Inferior parietal cortex (tissue), 1 donor: ENCODE results near the gene PPP3CA.
"Not testable (repeated sequence)": the region's sequence is repeated elsewhere in the genome, so short reads cannot be mapped to it uniquely, and the experiment has no call there.

ENCODE experiments used
- DNase-seq: peaks from one replicate; pipeline ENCODE4 v3.0.0-alpha.2; 2016; ENCODE audit errors: extremely low spot score

Gene PPP3CA

DNA sequence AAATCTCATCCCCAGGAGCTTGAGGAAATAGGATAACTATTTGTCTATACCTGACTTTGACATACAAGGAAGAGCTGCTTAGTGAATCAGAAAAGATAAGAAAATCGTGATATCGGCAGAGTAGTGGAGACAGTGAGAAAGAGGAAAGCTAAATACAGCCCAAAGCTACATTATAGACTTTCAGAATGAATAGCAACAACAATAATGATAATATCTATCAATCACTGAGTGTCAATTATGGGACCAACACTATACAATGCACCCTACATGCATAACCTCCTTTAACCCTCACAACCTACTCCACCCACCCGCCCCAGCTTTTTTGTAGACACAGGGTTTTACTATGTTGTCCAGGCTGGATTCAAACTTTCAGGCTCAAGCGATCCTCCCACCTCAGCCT is 205.1 kb downstream of the PPP3CA start:
- DNase-seq: no peak

DNA sequence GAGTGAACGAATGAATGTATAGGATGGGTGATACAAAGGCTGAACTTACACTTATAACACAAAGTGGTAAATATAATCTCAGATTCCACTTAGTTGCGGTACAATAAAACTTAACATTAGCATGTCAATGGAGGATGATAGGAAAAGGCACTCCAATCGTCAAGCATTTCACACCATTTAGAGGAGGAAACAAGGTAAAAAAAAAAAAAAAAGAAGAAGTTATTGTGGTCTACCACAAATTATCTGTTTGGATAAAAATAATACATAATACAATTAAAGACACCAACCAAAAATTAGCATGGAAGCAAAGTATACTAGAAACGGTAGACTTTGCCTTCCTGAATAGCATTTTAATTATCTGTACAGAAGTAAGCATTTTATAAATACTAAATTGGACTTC is 205.5 kb downstream of the PPP3CA start:
- DNase-seq: no peak

DNA sequence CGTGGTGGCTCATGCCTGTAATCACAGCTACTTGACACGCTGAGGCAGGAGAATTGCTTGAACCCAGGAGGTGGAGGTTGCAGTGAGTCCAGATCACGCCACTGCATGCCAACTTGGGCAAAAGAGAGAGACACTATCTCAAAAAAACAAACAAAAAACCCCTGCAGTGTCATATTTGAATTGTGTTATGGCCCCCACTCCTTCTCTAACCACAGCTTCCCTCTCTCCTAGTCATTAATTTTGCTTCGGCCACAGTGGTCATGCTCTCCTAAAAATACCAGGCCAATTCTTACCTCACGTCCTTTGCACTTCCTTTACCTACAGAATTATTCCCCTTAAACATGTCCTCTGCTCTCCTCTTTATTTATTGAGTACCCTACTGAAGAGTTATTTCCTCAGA is 206.1 kb downstream of the PPP3CA start:
- DNase-seq: no peak

DNA sequence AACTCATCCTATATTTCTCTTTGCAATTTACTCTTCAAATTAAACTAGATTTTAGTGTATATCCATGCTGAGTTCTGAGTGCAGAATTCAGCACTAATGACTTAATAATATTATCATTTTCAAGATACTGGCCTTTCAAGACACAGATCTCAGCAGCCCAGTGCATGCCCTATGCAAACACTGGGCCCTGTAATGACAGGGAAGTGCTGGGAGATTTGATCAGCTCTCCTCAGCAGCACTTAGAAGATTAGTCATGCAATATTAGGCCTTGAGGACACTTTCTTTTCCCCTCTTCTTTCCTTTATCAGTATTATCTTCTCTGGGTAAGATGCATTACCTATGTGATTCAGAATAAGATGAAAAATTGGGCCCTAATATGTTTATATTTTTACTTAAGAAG is 207.1 kb downstream of the PPP3CA start:
- no peak for DNase-seq

DNA sequence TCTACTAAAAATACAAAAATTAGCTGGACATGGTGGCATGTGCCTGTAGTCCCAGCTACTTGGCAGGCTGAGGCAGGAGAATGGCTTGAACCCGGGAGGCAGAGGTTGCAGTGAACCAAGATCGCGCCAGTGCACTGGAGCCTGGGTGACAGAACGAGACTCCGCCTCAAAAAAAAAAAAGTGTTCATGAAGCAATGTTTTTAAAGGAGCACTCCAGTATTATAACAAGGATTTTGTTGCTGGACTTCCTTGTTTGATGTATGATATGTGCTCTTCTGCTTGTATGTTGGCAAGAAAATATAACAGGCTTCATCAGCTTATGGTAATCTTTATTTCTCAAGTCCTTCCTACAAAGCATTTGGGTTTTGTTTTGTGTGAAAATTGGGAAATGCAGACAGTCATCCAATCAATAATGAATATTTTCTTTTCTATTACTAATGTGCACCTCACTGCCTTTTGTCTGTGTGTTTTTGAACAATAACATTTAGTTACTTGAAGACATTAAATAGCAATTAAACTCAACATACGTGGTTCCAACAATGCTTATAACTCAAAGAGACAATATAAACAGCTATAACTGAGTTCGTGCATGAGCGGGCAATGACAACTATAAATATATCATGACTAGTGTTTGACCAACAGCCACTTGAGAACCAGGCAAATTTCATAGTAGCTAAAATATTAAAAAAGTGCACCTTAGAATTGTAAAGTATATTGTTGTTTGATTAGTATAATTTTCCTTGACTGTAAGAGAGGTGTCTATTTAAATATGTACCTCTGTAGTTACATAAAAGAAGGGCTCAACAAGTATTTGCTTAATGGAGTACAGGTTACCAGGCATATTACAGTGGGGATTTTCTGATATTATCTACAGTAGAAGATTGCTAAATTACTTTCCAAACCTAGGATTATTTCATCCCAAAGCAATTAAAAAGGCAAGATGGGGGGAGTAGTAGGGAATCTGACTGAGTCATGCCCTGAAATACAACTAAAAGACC is 210.7 kb downstream of the PPP3CA start:
- no peak for DNase-seq

DNA sequence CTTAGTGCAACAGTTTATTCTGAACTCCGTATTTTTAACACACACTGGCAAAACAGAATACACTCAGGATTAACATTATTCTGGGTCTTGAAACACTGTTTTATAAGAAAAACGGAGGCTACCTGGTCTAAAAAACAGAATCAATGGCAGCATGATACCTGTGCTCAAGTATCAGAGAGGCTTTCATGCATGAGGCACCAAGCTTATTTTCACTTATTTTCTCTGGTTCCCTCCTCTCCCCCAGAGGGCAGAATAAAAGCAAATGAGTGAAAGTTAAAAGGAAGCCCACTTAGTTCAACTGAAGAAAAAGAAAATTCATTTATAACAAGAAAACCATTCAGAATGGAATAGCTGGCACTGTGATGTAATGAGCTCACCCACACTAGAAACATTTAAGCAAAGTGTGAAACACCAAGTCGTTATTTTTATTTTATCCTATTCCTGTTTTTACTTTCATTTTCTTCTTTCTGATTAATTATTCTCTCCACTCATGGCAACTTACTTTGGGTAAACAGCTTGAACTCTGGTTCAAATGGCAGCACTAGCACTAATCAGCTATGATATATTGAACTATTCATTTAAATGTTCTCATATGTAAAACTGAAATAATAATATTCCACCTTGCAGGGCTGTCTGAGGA is 211.8 kb downstream of the PPP3CA start:
- no peak for DNase-seq

DNA sequence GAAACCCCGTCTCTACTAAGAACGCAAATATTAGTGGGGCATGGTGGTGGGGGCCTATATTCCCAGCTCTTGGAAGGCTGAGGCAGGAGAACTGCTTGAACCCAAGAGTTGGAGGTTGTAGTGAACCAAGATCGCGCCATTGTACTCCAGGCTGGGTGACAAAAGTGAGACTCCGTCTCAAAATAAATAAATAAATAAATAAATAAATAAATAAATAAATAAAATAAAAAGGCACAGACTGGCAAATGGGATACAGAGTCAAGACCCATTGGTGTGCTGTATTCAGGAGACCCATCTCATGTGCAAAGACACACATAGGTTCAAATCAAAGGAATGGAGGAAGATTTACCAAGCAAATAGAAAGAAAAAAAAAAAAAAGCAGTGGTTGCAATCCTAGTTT is 216.3 kb downstream of the PPP3CA start:
- not testable (repeated sequence) for DNase-seq

DNA sequence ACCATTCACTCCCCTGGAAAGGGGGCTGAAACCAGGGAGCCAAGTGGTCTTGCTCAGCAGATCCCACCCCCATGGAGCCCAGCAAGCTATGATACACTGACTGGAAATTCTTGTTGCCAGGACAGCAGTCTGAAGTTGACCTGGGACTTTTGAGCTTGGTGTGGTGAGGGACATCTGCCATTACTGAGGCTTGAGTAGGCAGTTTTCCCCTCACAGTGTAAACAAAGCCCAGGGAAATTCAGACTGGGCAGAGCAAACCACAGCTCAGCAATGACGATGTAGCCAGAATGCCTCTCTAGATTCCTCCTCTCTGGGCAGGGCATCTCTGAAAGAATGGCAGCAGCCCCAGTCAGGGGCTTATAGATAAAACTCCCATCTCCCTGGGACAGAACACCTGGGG is 218.4 kb downstream of the PPP3CA start:
- DNase-seq: not testable (repeated sequence)

DNA sequence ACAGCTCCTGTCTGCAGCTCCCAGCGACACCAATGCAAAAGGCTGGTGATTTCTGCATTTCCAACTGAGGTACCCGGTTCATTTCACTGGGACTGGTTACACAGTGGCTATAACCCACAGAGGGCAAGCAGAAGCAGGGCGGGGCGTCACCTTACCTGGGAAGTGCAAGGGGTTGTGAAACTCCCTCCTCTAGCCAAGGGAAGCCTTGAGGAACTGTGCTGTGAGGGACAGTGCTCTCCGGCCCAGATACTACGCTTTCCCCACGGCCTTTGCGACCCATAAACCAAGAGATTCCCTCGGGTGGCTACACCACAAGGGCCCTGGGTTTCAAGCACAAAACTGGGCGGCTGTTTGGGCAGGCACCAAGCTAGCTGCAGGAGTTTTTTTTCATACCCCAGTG is 218.9 kb downstream of the PPP3CA start:
- DNase-seq: no peak

DNA sequence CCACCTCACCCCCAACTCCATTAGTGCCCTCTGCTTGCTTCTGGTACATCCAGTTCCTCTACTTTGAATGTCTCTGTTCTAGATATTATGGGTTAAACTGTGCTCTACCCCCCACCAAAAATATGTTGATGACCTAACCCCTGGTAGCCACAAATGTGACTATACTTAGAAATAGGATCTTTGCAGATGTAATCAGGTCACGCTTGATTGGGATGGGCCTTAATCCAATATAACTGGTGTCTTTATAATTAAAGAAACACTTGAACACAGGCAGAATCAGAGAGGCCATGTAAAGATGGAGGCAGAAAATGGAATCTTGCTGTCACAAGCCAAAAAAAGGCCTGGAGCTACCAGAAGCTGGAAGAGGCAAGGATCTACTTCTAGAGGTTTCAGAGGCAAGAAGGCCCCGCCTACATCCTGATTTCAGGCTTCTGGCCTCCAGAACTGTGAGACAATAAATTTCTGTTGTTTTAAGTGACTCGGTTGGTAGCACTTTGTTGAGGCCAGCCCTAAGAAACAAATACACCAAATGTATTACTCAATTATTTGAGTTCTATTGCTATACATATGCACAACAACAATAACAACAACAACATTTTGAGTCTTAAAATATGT is 220.0 kb downstream of the PPP3CA start:
- no peak for DNase-seq

DNA sequence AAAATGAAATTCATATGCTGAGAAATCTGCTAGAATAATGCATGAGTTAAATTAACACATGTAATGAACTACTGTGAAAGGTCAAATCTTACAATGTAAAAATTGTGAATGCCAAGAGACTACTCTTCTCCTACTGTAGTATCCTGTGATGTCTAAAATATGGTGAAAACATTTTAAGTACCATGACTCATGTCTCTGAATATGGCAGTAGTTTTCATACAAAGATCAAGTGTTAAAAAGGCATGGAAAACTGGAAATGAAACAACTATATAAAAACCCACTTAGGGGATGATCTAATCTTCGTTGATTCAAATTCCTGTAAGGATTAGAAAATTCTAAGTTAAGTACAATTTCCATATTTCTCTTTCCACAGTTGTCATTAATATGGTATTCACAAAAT is 221.3 kb downstream of the PPP3CA start:
- DNase-seq: no peak

DNA sequence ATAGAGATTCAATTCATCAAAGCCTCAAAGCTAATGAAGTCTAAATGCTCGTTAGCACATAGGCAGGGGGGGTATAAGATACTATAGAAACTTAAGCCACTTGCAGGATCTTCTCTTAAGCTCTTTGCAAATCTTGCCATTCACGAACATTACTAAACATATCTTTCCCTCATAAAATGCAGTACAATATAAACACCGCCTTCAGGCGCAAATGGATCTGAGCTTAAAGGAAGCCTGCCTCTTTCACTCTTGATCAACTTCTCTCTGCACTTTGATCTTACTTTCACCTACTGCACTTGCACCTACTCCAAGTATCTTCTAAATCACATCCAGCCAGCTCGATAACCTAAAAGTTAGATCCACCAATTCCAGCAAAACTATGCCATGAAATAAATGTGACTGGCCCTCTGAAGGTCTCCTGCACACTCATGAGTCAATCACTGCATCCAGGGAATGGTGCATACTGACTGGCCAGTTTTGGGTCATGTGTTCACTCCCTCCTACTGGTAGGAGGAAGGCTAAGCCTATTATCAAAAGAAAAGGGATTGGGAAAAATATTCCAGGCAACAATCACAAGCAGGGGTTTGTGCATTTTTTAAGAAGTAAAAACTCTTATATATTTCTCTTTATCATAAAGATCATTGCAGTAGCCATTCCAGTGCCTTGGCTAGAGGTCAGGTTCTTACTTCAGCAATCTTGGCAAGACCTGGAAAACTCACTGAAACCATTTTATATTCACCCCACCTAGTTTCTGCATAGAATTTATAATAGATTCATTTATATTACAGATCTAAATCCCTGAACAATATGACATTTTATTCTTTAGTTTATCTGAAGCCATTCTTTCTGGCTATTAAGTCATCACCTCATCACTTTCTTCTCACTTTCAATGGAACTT is 222.0 kb downstream of the PPP3CA start:
- no peak for DNase-seq

DNA sequence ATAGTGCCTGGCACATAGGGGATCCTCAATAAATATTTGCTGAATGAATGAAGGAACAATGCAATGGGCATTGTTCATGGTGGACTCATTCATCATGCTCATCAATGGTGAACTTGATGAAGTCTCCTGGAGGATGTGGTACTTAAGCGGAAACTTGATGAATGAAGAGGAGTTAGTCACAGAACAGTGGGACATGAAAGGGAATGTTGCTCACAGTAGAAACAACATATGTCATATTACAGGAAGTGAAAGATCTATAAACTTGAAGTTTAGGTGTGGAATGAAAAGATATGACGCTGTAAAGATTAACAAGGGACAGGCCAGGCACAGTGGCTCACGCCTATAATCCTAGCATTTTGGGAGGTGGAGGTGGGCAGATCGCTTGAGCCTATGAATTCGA is 224.1 kb downstream of the PPP3CA start:
- no peak for DNase-seq

DNA sequence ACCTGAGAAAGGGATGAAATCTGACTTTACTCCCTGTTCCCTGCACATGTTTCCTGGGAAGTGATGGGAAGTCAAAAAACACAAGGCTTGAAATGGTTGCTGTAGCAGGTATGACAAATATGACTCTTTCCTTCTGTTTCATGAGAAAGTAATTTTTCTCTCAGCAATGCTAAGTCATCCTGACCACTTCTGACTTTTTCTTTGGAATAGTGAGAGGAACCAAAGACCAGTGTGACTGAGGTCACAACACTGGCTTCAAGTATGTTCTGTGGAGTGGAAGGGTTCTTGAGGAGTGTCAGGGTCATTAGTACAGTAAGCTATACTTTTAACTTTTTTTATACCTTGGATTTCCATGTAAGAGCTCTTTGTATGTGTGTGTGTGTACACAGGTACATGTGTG is 225.3 kb downstream of the PPP3CA start:
- DNase-seq: no peak

DNA sequence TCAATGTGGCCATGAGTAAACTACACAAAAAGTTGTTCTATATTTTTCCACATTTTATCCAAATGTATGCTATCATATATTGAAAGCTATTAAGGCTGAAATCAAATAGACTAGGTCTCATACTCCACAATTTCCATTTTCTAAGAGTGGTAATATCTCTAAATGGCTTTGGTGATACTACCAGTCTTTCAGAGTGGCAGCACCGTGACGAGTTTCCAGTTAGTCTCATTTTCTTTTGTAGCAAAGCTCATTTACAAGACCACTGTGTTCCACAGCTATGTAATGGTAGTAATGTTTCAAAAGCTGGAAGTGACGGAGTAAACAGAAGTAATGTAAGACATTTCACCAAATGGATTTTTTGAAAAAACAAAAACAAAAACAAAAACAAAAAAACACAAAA is 228.2 kb downstream of the PPP3CA start:
- DNase-seq: no peak

DNA sequence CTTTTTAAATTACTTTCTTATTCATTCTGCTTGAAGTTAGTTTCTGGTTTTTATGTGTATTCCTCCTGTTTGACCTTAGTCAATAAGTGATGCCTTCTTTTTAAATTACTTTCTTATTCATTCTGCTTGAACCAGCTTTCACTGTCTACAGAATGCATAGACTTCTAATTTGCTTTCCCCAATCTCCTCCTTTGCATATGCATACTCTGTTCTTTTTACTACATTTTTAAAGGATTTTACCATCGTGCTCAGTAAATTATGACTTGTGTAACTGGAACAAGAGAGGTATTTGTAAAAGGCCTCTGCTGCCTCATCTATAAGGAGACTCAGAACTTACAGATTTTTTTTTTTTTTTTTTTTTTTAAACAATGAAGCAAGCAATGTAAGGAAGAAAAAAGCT is 228.7 kb downstream of the PPP3CA start:
- no peak for DNase-seq

DNA sequence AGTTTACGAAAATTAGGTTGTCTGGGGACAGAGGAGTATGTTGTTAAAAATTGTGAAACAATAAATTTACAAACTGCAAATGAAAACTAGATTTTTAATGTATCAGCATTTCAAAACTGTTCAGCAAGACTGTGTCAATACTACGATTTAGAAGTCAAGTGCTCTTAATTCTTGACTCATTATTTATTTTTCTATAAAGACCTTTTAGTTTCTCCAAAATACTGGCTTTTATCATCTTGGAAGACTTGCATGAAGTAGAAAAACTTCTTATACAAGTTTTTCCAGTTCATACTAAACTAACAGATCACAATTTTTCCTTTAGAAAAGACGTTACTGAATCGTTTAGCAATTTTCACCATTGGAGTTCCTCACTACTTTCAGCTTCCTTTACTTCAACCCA is 231.4 kb downstream of the PPP3CA start:
- no peak for DNase-seq

DNA sequence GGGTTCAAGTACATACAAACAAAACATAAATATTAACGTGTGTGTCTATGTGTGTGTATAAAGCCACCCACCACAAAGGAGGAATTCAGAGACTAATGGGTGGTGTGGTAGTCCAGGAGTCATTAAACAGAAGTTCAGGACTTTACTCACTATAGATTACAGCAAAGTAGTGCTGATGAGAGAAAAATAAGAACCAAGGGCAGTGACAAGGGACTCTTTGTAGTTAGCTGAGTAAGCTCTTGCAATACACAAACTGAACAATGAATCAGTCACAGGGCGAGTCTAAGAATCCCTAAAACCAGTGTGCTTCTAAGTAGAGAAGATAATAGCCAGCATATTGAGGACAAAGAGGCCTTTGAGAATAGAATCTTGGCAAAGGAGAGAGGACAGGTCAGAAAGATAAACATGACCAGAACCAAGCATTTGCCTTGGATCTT is 232.4 kb downstream of the PPP3CA start:
- peak; percentile 84 for DNase-seq

DNA sequence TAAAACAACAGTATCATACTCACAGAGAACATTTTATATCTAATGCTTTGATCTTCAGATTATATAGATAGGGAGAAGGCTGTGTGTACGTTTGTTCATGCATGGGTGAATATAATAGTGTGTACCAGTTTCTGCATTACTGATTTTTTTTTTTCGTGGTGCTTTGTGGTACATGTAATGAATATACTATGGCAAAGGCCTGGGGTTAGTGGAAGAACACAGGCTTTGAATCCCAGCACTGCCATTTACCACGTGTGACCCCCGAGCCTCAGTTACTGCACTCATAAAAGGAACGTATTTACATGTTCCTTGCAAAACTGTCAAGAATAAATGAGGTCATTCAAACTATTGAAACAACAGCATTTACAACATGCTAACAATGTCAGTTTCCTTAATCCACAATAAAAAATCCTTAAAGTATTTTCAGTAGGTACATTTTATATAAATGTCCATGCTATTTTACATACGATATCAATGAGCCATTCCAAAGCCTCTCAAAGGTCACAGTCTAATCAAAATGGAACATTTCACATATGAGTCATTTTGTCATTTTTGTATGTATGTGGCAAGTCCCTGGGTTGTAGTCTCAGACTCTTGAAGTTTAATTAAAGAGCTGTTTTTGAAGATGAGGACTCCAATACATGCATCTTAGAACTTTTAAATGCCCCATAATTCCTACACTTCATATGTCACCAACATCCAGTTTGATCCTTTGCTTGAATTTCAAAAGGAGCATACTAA is 242.8 kb downstream of the PPP3CA start:
- DNase-seq: no peak

DNA sequence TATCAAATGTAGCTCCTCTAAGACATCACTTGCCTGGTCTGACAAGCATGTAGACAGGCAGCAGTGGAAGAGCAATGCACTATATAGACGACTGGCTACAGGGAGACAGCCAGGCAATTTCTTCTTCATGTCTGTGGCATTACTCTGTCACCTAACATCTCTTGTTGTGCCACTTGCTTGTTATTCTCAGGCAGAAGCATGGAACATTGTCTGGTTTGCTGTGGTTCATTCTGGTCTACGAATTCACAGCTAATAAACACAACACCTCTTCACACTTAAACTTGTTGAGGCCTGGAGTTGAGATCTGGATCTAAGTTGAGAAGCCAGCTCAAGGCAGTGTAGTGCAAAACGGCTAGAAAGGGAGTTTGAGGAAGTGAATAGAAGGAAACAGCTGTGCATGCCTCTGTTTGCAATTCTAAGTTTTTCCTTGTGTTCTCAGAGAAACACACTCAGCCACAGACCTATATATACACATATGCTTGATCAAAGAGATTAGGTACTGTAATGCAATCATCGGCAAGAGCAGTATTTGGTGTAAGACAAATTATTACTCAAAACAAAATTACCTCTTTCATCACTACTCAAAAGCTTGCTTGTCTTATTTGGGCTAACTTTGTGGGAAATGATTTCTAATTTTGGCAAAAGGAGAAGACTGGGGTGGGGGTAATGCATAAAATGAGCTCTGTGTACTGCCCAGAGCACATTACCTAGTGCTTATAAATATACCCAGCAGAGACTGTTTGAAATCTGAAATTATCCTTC is 243.8 kb downstream of the PPP3CA start:
- DNase-seq: peak; percentile 67
